DMS153 treated with DMSO at 0.1 percent for 48 hours (cell line): ENCODE results near the gene MMAA.
"Not testable (repeated sequence)": the region's sequence is repeated elsewhere in the genome, so short reads cannot be mapped to it uniquely, and the experiment has no call there.

Experiments used
- DNase-seq: peaks from one replicate; lab custom pipeline; 2025; ENCODE audit not compliant: unreplicated experiment; lab: John Stamatoyannopoulos, UW

The MMAA gene

DNA sequence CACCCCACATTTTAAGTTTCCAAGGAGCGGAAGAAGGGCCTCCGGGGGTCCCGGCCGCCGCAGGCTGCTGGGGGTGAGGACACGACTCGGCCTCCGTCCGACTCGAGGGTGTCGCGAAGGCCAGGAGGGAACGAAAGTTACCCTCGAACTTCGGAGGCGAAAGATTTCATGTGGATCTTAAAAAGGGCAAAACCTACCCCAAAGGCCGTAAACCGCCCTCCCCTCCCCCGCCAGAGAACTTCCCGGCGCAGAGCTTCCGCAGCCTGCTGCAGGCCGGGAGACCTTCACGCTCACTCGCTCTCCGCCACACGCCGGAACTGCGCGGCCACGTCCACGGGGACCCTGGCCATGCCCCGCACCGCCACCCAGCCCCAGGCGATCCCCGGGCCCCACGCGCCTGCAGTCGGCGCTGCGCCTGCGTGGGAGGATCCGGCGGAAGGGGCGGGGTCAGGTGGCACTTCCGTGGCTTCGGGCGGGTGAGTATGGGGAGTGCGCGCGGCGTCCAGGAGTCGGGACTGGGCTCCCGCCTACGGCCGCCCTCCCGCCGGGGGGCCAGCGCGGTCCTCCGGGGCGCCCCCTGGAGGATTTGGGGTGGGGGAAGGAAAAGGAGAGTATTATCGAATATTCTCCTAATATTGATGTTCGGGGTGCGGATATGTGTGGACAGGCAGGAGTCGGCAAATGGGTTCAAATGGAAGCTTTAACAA, at the start of gene MMAA:
MMAA (plus strand) TSS at position 454 of the 707 bp plus-strand sequence. CDS start 19,755 bp downstream, outside the sequence.
- DNase-seq = peak; percentile 88

GRCh38 chr4:145574546-145574945, 44.6 kb upstream of the MMAA start:
- DNase-seq = not testable (repeated sequence)

DNA sequence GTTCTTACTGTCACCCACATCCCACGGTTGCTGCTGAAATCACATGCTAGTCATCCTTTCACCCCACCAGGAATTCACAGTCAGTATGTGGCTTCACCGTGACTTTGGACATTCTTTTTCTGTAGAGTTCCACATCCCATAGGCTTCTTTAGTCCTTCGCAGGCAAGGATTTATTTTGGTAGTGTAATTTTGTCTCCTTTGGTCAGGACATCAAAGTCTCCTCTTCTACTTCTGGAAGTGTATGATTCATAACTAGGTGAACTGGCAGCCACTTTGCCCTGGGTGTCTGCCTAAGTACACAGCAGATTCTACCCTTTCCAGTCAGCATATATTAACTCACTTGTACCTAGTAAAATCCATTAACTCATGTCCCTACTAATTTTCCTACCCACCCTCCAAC, 38.3 kb upstream of the MMAA start:
- no peak for DNase-seq

- DNase-seq = no peak
Observed at GRCh38 chr4:145583191-145584055, 35.8 kb upstream of the MMAA start.

DNA sequence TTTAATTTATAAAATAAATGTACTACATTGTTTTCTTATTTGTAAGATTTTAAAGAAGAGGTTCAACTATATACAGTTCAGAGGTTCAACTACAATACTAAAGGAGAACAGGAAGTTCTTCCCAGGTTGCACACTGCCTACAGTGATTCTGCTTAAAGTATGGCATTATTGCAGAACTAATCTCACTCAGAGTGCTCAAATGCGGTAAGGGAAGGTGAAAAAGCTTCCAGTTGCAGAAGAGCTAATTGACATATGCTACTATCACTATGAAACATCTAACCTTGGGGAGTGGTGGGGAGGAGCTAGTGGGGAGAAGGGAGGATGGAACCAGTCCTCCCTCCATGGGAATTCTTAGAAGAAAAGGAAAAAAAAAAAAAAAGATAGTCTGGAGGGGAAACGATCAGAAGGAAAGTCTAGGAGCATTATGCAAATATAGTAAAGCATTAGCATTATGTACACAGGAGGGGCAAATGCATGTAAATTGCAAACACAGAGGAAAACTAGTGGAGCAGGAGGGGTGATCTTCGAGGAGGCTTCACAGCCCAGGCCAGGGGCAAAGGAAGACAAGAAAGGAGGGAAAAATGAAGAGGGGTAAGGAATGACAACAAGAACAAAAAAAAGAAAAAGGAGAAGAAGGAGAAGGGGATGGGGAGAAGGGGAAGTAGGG, 32.0 kb upstream of the MMAA start:
- no peak for DNase-seq

GRCh38 chr4:145589381-145589780, 29.8 kb upstream of the MMAA start:
- not testable (repeated sequence) for DNase-seq

DNA sequence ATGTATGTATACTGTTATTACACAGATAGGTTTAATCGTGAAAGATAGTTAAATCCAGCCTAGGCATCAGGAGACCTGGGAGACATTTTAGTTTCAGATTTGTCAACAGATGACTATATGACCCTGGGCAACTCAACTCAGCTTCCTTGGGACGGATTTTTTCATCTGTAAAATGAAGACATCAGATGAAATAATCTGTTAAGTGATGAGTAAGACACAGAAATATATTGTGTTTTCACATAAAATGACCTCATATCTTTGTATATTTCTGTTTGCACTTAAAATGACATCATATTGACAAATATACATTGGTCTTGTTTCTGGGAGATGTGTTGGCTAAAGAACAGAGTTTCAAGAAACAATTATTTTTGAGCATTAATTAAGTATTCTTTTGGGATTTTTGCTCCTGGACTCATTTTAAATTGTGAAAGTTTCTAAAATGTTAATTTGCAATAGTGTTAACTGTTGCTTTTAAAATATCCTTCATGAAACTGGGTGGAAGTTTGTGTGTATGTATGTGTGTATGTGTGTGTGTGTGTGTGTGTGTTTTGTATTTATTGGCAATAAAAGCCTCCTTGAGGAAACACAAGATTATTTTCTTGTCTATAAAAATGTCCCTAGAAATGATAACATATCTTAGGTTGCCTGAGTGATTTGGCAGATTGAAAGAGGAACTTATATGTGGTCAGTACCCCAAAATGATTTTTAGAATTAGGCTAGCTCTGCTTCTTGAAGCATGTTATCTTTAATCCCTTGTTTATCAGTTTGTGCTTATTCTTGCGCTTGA, 29.1 kb upstream of the MMAA start:
- DNase-seq = no peak

DNA sequence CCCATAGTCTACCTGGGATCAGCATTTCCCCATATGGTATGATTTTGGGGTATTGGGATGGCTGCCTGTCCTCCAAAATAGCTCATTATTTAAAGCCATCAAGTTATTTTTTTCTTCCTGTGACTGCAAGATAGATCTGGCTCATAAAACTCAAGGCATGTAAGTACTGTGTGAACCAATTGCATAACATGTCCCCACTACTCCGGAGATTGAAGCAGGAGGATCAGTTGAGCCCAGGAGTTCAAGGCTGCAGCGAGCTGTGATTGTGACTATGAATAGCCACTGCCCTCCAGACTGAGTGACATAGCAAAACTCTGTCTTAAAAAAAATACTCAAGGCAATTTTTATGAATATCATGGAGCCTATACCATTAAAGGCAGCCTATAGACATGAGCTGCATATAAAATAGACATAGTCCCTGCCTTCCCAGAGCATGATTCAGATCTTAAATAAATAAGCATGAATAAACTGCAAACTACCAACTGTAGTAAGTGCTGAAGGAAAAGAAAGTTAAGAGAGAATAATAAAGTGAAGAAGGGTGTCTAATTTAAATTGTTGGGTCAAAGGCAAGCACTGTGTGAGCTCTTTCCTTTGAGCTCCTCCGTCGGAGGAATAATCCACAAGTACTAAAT, 16.9 kb upstream of the MMAA start:
- DNase-seq = no peak

DNA sequence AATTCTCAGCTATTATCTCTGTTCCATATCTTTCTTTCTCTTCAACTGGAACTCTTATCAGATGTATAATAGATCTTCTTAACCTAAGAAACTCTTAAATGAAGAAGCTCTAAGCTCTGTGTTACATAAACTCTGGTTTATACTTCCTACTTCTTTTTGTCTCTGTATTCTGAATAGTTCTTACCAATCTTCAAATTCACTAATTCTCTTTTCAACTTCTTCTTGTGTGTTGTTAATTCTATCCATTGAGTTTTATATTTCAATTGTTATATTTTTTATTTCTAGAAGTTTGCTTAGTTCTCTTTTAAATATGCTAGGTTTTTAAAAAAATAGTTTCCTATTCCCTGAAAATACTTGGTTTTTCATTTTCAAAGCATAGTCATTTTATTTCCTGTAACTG, 13.2 kb upstream of the MMAA start:
- no peak for DNase-seq

DNA sequence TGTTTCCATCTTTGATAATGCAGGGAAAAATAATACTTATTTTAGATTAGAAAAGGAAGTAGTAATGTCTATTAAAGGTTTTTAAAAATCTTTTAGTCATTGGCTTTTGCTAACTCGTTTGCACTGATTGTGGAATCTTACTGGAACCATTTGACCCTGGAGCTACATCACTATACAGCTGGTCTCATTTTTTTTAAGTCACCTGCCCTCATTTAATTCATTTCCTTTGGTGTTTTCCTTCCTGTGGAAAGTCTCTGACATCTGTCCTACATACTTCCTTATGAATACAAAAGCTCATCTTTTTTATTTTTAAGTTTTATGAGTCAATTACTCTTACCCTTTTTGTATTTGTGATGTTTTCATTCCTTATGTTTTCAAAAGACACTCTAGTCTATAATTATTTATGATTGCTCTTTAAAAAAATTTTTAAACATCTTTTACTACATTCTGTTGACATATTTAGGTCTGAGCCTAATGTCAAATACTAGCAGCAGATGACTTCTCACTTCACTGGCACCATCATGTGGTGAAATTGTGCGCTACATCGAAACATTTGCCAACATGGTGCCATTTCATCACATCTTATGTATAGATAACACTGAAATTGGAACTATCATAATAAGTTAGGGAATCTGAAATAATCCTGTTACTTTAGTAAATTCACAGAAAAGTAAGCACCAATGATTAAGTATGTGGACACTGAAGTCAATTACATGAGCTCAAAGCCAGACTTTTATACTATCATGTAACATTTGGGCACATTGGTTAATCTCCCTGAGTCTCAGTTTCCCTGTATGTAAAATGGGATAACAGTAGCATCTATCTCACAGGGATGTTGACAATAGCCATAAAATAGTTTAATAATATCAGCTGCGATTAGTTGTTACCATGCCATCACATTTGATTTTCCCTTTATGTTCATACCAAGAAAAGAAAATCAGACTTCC, 9.4 kb upstream of the MMAA start:
- DNase-seq = peak; percentile 42

- no peak for DNase-seq
Observed at GRCh38 chr4:145613566-145614232, 5.5 kb upstream of the MMAA start.

DNA sequence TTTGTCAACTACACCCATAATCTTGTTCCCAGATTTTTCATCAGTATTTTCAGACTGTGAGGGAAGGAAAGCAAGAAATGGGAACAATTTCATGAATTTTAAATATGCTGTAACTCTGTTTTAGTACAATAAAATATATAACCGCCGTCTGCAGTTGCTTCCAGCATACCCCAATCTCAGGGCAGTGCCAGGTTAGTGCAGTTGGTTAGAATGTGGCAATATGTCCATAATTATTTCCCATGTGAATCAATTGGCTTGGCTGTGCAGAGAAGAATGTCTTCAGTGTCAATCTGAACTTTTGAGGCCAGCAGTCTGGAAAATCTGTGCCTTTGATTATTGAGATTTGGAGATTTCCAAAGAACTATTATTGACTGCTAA, 5.0 kb upstream of the MMAA start:
- DNase-seq = no peak

DNA sequence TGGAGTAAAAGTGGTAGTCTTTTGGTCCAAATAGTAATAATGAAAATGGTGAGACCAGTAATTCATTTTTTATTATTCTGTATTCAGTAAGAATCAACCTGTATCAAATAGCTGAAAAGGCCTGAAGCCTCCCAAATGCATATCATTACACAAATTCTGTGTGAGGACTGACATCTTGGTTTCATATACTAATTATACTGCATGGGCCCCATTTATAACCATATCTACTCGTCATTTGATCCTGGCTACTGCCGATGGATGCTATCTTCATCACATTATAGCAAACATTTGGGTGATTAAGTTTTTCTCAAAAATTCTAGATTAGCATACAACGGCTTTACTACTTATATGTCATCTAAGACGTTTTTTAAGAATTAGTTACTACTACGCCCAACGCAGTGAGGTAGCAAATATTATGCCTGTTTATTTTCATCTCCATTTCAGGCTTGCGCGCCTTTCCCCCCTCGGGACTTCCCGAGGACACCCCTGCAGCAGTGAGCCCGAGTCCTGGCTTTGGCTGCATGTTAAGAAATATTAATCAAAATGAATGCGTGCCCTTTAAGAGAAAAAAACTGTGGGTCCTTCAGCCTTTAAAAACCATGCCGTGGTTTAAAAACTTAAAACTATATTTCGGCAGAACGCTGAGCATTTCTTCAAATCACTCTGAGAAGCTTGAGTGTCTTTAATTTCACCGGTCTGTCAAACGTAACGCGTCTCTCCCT, 814 bp upstream of the MMAA start:
- peak; percentile 3 for DNase-seq

- DNase-seq = peak; percentile 88
Observed at GRCh38 chr4:145619639-145619996, 433 bp downstream of the MMAA start.

- DNase-seq = not testable (repeated sequence)
Observed at GRCh38 chr4:145622067-145622466, 2.9 kb downstream of the MMAA start.

DNA sequence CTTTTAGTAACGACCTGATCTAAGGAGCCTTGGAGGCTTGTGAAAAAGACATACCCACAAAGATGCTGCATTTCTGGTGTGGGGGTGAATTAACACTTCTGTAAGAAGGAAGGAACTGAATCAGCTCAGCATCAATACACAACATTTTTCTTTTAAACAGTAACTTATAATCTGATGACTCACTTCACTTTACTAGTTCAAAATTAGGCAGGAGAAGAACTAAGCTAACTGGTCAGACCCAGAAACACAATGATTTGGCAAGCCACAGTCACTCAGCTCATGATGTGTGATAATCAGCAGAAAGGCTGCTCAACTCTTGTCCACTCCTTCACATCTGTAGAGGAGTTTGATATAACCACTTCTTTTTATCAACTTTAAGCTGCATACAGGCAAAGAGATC, 4.6 kb downstream of the MMAA start:
- no peak for DNase-seq

GRCh38 chr4:145625677-145626622, 6.8 kb downstream of the MMAA start:
- DNase-seq = no peak
